NCI-H748 (cell line): ENCODE data around the gene TMEM18.

Source experiments
- DNase-seq: peaks from one replicate; lab custom pipeline; 2025; ENCODE audit not compliant: unreplicated experiment; lab: John Stamatoyannopoulos, UW

TMEM18 gene

GRCh38 chr2:673615-674320 is 3.4 kb downstream of the TMEM18 start:
- DNase-seq, result no peak

- DNase-seq, result no peak
These were observed 4.2 kb downstream of the TMEM18 start for GRCh38 chr2:673016-673415.

GRCh38 chr2:672606-672905 is 4.7 kb downstream of the TMEM18 start:
- no peak for DNase-seq

- no peak for DNase-seq
These were observed 5.2 kb downstream of the TMEM18 start for GRCh38 chr2:671787-672605.

- no peak for DNase-seq
These were observed 6.1 kb downstream of the TMEM18 start for GRCh38 chr2:671072-671471.

GRCh38 chr2:670637-671036 is 6.6 kb downstream of the TMEM18 start:
- no peak for DNase-seq

GRCh38 chr2:669323-669722 is 7.9 kb downstream of the TMEM18 start:
- no peak for DNase-seq

GRCh38 chr2:668000-668398 is 9.2 kb downstream of the TMEM18 start:
- DNase-seq, result no peak

GRCh38 chr2:667332-667999 is 9.7 kb downstream of the TMEM18 start:
- no peak for DNase-seq

- no peak for DNase-seq
These were observed 10.8 kb downstream of the TMEM18 start for GRCh38 chr2:666441-666840.

- no peak for DNase-seq
These were observed 11.7 kb downstream of the TMEM18 start for GRCh38 chr2:665340-666073.

- DNase-seq, result no peak
These were observed 13.1 kb downstream of the TMEM18 start for GRCh38 chr2:664063-664462.

- DNase-seq, result no peak
These were observed 14.0 kb downstream of the TMEM18 start for GRCh38 chr2:663221-663620.

GRCh38 chr2:661360-661635 is 15.9 kb downstream of the TMEM18 start:
- no peak for DNase-seq

GRCh38 chr2:660586-661359 is 16.4 kb downstream of the TMEM18 start:
- DNase-seq, result peak; percentile 51

GRCh38 chr2:660029-660428 is 17.2 kb downstream of the TMEM18 start:
- DNase-seq, result no peak

- no peak for DNase-seq
These were observed 18.8 kb downstream of the TMEM18 start for GRCh38 chr2:658426-658825.

GRCh38 chr2:657766-658165 is 19.4 kb downstream of the TMEM18 start:
- no peak for DNase-seq

- DNase-seq, result no peak
These were observed 20.5 kb downstream of the TMEM18 start for GRCh38 chr2:656676-657075.

- DNase-seq, result no peak
These were observed 21.6 kb downstream of the TMEM18 start for GRCh38 chr2:655626-656025.

- no peak for DNase-seq
These were observed 22.3 kb downstream of the TMEM18 start for GRCh38 chr2:654896-655295.
